Measurements from ENCODE around the gene GCG.

- TF ChIP-seq SUZ12 (IDR thresholded peaks at IDR 0.05) (no peak), NFRKB (IDR thresholded peaks at IDR 0.05) (no peak), FOXM1 (IDR thresholded peaks at IDR 0.05; ENCODE audit: borderline replicate concordance) (no peak)
Measured at GRCh38 chr2:162106746-162107145, 45.3 kb downstream of the GCG start.

Data from HEK293T (cell line).